HepG2 (cell line): ENCODE measurements around the gene MYO5A. TPM values are rescaled to one million over a fixed set of nuclear protein-coding genes. Genes with fewer than 3 reads are reported as not detected.

Source experiments
- CEBPB ChIP-seq: IDR thresholded peaks from 2 replicates; pipeline ENCODE4 v1.6.1; 2011; ENCODE audit warnings: low read depth, low read length, improper control_type of control experiment, borderline replicate concordance
- FOSL1 ChIP-seq: sonication (generic); formaldehyde crosslinking; IDR thresholded peaks from 2 replicates; pipeline ENCODE4 v1.9.0; 2021; ENCODE audit warnings: missing genetic modification reagents, borderline replicate concordance
- GABPB1 ChIP-seq: IDR thresholded peaks from 2 replicates; pipeline ENCODE4 v1.6.1; 2016; ENCODE audit warnings: mild to moderate bottlenecking, missing genetic modification reagents, moderate library complexity, missing compliant biosample characterization
- GATA4 ChIP-seq: sonication (generic); IDR thresholded peaks from 2 replicates; pipeline ENCODE4 v1.6.1; 2016; ENCODE audit warnings: antibody characterized with exemption, low read depth, borderline replicate concordance
- HMG20A ChIP-seq: IDR thresholded peaks from 2 replicates; pipeline ENCODE4 v1.6.1; 2016; ENCODE audit warnings: borderline replicate concordance
- KDM6A ChIP-seq: IDR thresholded peaks from 2 replicates; pipeline ENCODE4 v1.6.1; 2016; ENCODE audit warnings: low read depth
- KIAA2018 ChIP-seq: sonication (generic); formaldehyde crosslinking; IDR thresholded peaks from 2 replicates; pipeline ENCODE4 v1.5.0; 2020; ENCODE audit warnings: mild to moderate bottlenecking, missing genetic modification reagents, borderline replicate concordance
- NFIC ChIP-seq: IDR thresholded peaks from 2 replicates; pipeline ENCODE4 v1.6.1; 2012; ENCODE audit warnings: mild to moderate bottlenecking, low read length, inconsistent platforms
- SAFB2 ChIP-seq: sonication (generic); formaldehyde crosslinking; IDR thresholded peaks from 2 replicates; pipeline ENCODE4 v1.5.1; 2020; ENCODE audit warnings: missing genetic modification reagents, low read depth, mild to moderate bottlenecking, borderline replicate concordance
- SIN3A ChIP-seq: IDR thresholded peaks from 2 replicates; pipeline ENCODE4 v1.6.1; 2011; ENCODE audit warnings: low read depth, mild to moderate bottlenecking, control low read depth, low read length, borderline replicate concordance
- TARDBP ChIP-seq: sonication (generic); formaldehyde crosslinking; IDR thresholded peaks from 2 replicates; pipeline ENCODE4 v1.8.0; 2022; ENCODE audit warnings: mild to moderate bottlenecking, missing genetic modification reagents
- ZBTB38 ChIP-seq: sonication (generic); formaldehyde crosslinking; IDR thresholded peaks from 2 replicates; pipeline ENCODE4 v1.5.1; 2020; ENCODE audit warnings: mild to moderate bottlenecking, missing genetic modification reagents
- ZNF101 ChIP-seq: sonication (generic); formaldehyde crosslinking; IDR thresholded peaks from 2 replicates; pipeline ENCODE4 v1.4.0; 2020; ENCODE audit warnings: mild to moderate bottlenecking, low read depth, missing genetic modification reagents, borderline replicate concordance
- ZNF180 ChIP-seq: sonication (generic); formaldehyde crosslinking; IDR thresholded peaks from 2 replicates; pipeline ENCODE4 v1.4.0; 2020; ENCODE audit warnings: low read depth, missing genetic modification reagents, borderline replicate concordance
- ZNF431 ChIP-seq: sonication (generic); formaldehyde crosslinking; IDR thresholded peaks from 2 replicates; pipeline ENCODE4 v1.9.0; 2022; ENCODE audit warnings: missing genetic modification reagents, low read depth, mild to moderate bottlenecking, borderline replicate concordance
- ZNF512 ChIP-seq: sonication (generic); formaldehyde crosslinking; IDR thresholded peaks from 2 replicates; pipeline ENCODE4 v1.4.0; 2020; ENCODE audit warnings: mild to moderate bottlenecking, missing genetic modification reagents
- ZNF558 ChIP-seq: sonication (generic); formaldehyde crosslinking; IDR thresholded peaks from 2 replicates; pipeline ENCODE4 v1.9.0; 2022; ENCODE audit warnings: mild to moderate bottlenecking, missing genetic modification reagents, borderline replicate concordance
- ZNF598 ChIP-seq: sonication (generic); formaldehyde crosslinking; IDR thresholded peaks from 2 replicates; pipeline ENCODE4 v1.5.1; 2020; ENCODE audit warnings: mild to moderate bottlenecking, missing genetic modification reagents, borderline replicate concordance
- ZNF616 ChIP-seq: sonication (generic); formaldehyde crosslinking; IDR thresholded peaks from 2 replicates; pipeline ENCODE4 v1.5.0; 2020; ENCODE audit warnings: low read depth, mild to moderate bottlenecking, missing genetic modification reagents
- ZNF672 ChIP-seq: sonication (generic); formaldehyde crosslinking; IDR thresholded peaks from 2 replicates; pipeline ENCODE4 v1.8.1; 2022; ENCODE audit warnings: missing genetic modification reagents
- polyA plus RNA-seq, 8 experiments: library from polyadenylated mRNA; depleted of rRNA in 3 of 8; stranded (reverse) in 7 of 8; unstranded in 1 of 8; fragments of >200 nt; fragmentation: Illumina TruSeq in 4 of 8; extraction: Trizol in 4 of 8; gene quantifications; 2 replicates each; pipeline versions ENCODE4 v1.2.1 to v1.2.3, GENCODE V29; 2011 to 2016; ENCODE audit warnings: low read depth in 4 of 8, missing spikeins in 1 of 8, mixed read lengths in 1 of 8; ENCODE audit not compliant: insufficient read depth in 1 of 8
- total RNA-seq, 5 experiments: library from RNA; depleted of rRNA; stranded (reverse); fragments of >200 nt; fragmentation: Illumina TruSeq; extraction: Trizol; gene quantifications; 2 replicates each; pipeline ENCODE4 v1.2.3, GENCODE V29; 2016; ENCODE audit warnings: low read depth in 1 of 5

MYO5A gene
- total and polyA plus RNA-seq, 2 of the 13 experiments (the other 11 are each of a cell fraction or from before 2014, with no cell fraction given), result 2.8 to 4.8 TPM

- TF ChIP-seq ZNF512 (CRISPR knock-in tag), result no peak
- TF ChIP-seq ZNF431, result peak; percentile 40; the same call in 1 of the 2 replicates
- TF ChIP-seq GABPB1, result peak; percentile 36; the same call in 1 of the 2 replicates
- TF ChIP-seq GATA4, result peak; percentile 40; the same call in 1 of the 2 replicates
- no peak for TF ChIP-seq ZNF672
- no peak for TF ChIP-seq ZNF558 (CRISPR knock-in tag)
- TF ChIP-seq ZNF616, result no peak
- no peak for TF ChIP-seq ZNF180 (CRISPR knock-in tag)
- peak; percentile 55; the same call in 1 of the 2 replicates for TF ChIP-seq ZBTB38 (CRISPR knock-in tag)
- TF ChIP-seq KDM6A, result peak; percentile 96
- TF ChIP-seq HMG20A (CRISPR knock-in tag), result peak; percentile 86
- TF ChIP-seq ZNF101 (CRISPR knock-in tag), result 0 out of 2 replicates have a peak, but pooled peaks have one; percentile 40
- TF ChIP-seq SIN3A, result peak; percentile 88
- TF ChIP-seq TARDBP (CRISPR knock-in tag), result peak; percentile 96
- no peak; the same call in none of the 2 replicates for TF ChIP-seq NFIC
- no peak for TF ChIP-seq FOSL1 (CRISPR knock-in tag)
- no peak for TF ChIP-seq ZNF598
- peak; percentile 51; the same call in 1 of the 2 replicates for TF ChIP-seq SAFB2 (CRISPR knock-in tag)
- TF ChIP-seq CEBPB, result no peak
- no peak for TF ChIP-seq KIAA2018 (CRISPR knock-in tag)
Measured at GRCh38 chr15:52288051-52288942, 240.4 kb downstream of the MYO5A start (continued).
